Muscle layer of colon (tissue), 2 donors: ENCODE results near the gene TMEM229B.
"Not testable (repeated sequence)": the region's sequence is repeated elsewhere in the genome, so short reads cannot be mapped to it uniquely, and the experiment has no call there.

ENCODE experiments used
- H3K27ac ChIP-seq: one replicate; pipeline ENCODE4 v1.7.0; 2013; ENCODE audit warnings: low read depth, mild to moderate bottlenecking, low read length, moderate library complexity
- H3K27me3 ChIP-seq, 2 donors: one replicate each; pipeline ENCODE4 v1.7.0; 2013; ENCODE audit warnings: low read length in 2 of 2, mild to moderate bottlenecking in 2 of 2; ENCODE audit not compliant: insufficient read depth in 2 of 2, control insufficient read depth in 1 of 2
- H3K36me3 ChIP-seq: one replicate; pipeline ENCODE4 v1.7.0; 2013; ENCODE audit warnings: mild to moderate bottlenecking, low read length; ENCODE audit not compliant: insufficient read depth
- H3K4me1 ChIP-seq: one replicate; pipeline ENCODE4 v1.7.0; 2013; ENCODE audit warnings: mild to moderate bottlenecking, low read length; ENCODE audit not compliant: insufficient read depth
- H3K4me3 ChIP-seq, 2 donors: one replicate each; pipeline ENCODE4 v1.7.0; 2013; ENCODE audit warnings: low read length in 2 of 2, low read depth in 1 of 2, mild to moderate bottlenecking in 1 of 2, moderate library complexity in 1 of 2
- H3K9ac ChIP-seq: one replicate; pipeline ENCODE4 v1.7.0; 2013; ENCODE audit warnings: low read length
- H3K9me3 ChIP-seq: one replicate; pipeline ENCODE4 v1.7.0; 2013; ENCODE audit warnings: mild to moderate bottlenecking, low read length
- donor health status: abdominal sarcoma.
- donor health status: Adenocarcinoma of cecum.

The TMEM229B gene

DNA sequence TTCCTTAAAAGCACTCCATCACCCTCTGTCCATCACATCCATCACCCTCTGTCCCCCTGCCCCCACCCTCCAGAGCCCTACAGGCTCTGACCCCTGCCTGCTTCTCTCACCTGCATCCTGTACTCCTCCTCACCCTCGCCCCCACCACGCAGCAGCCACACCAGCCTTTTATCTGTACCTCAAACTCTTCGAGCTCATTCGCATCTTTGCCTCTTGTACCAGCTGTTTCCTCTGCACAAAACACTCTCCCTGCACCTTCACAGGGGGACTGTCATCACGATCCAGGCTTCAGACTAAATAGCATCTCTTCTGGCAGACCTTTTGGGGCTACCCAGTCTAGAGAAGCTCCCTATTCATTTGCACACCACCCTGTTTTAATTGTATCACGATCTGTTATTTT lies 24.1 kb downstream of the TMEM229B start:
- no peaks in the 10 kb centered on the region for H3K36me3 ChIP-seq
- H3K9me3 ChIP-seq = no peaks in the 10 kb centered on the region
- peaks cover 0 to 3% of the 10 kb centered on the region in 2 donors for H3K27me3 ChIP-seq
- H3K27ac ChIP-seq = no peak overlapping the region
- H3K4me3 ChIP-seq = no peak overlapping the region
- H3K9ac ChIP-seq = no peak overlapping the region
- H3K4me1 ChIP-seq = no peaks in the 10 kb centered on the region

DNA sequence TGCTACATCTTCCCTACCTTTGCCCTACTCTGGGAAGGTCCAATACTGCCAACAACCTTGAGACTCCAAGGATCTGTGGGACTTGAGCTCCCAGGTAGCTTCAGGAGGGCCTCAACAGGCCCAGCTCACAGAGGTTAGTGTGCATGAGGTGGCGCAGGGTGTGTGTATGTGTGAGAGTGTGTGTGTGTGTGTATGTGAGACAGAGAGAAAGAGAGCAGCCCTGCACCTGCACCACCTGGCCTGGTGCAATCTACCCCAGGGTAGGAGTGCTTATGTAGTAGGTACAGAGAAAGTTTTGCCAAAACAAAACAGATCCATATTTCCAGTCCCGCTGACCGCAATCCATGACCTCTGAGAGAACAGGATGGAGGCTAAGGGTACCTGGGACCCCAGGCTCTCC lies 24.6 kb downstream of the TMEM229B start:
- H3K9ac ChIP-seq = no peak overlapping the region
- H3K4me3 ChIP-seq = no peak overlapping the region
- H3K36me3 ChIP-seq = no peaks in the 10 kb centered on the region
- H3K9me3 ChIP-seq = no peaks in the 10 kb centered on the region
- H3K27me3 ChIP-seq = peaks cover 0 to 3% of the 10 kb centered on the region in 2 donors
- H3K27ac ChIP-seq = no peak overlapping the region
- H3K4me1 ChIP-seq = no peaks in the 10 kb centered on the region

- Histone ChIP-seq H3K9me3 (no peaks in the 10 kb centered on the region), H3K9ac (no peak overlapping the region), H3K4me3 (no peak overlapping the region), H3K4me1 (no peaks in the 10 kb centered on the region), H3K36me3 (no peaks in the 10 kb centered on the region), H3K27me3 (peaks cover 0 to 3% of the 10 kb centered on the region in 2 donors), H3K27ac (no peak overlapping the region)
Measured at GRCh38 chr14:67461996-67462395, 26.5 kb downstream of the TMEM229B start.

GRCh38 chr14:67461341-67461985 lies 27.1 kb downstream of the TMEM229B start:
- no peak overlapping the region for H3K9ac ChIP-seq
- peaks cover 0 to 3% of the 10 kb centered on the region in 2 donors for H3K27me3 ChIP-seq
- no peaks in the 10 kb centered on the region for H3K9me3 ChIP-seq
- no peaks in the 10 kb centered on the region for H3K4me1 ChIP-seq
- H3K36me3 ChIP-seq = no peaks in the 10 kb centered on the region
- H3K27ac ChIP-seq = no peak overlapping the region
- no peak overlapping the region for H3K4me3 ChIP-seq

- Histone ChIP-seq H3K27me3 (peaks cover 0 to 3% of the 10 kb centered on the region in 2 donors), H3K9me3 (no peaks in the 10 kb centered on the region), H3K36me3 (no peaks in the 10 kb centered on the region), H3K27ac (no peak overlapping the region), H3K9ac (no peak overlapping the region), H3K4me1 (no peaks in the 10 kb centered on the region), H3K4me3 (no peak overlapping the region)
Measured at GRCh38 chr14:67459336-67459735, 29.2 kb downstream of the TMEM229B start.

DNA sequence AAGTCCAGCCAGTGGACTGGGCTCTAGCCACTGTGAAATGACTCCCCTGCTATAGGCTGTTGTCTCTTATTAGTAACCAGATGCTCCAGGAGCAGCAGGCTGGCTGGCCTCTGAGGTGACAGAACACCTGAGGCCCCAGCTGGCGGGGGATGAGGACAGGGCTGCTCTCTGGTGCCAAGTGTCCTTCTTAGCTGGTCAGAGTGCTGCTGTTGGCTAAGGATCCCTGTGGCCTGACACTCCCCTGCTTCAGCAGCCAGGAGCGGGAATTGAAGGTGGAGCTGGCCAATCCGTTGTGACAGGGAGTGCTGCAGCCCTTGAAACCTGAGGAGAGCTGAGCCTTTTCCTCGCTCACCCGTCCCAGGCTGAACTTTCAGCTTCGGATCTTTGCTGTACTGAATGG lies 30.7 kb downstream of the TMEM229B start:
- Histone ChIP-seq H3K9ac (no peak overlapping the region), H3K4me1 (no peaks in the 10 kb centered on the region), H3K27ac (no peak overlapping the region)

DNA sequence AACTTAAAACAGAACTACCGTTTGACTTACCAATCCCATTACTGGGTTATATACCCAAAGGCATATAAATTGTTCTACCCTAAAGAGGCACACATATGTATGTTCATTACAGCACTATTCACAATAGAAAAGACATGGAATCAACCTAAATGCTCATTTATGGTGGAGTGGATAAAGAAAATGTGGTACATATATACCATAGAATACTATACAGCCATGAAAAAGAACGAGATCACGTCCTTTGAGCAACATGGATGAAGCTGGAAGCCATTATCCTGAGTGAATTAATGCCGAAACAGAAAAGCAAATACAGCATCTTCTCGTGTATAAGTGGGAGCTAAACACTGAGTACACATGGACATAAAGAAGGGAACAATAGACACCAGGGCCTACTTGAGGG lies 31.8 kb downstream of the TMEM229B start:
- no peak overlapping the region for H3K27ac ChIP-seq
- H3K36me3 ChIP-seq = no peaks in the 10 kb centered on the region
- H3K9ac ChIP-seq = no peak overlapping the region
- H3K4me3 ChIP-seq = no peak overlapping the region
- H3K9me3 ChIP-seq = no peaks in the 10 kb centered on the region
- peaks cover 0 to 3% of the 10 kb centered on the region in 2 donors for H3K27me3 ChIP-seq
- no peaks in the 10 kb centered on the region for H3K4me1 ChIP-seq

More for the DNA sequence above, 30.7 kb downstream of the TMEM229B start:
- Histone ChIP-seq H3K27me3 (peaks cover 0 to 3% of the 10 kb centered on the region in 2 donors), H3K4me3 (no peak overlapping the region), H3K36me3 (no peaks in the 10 kb centered on the region), H3K9me3 (no peaks in the 10 kb centered on the region)

DNA sequence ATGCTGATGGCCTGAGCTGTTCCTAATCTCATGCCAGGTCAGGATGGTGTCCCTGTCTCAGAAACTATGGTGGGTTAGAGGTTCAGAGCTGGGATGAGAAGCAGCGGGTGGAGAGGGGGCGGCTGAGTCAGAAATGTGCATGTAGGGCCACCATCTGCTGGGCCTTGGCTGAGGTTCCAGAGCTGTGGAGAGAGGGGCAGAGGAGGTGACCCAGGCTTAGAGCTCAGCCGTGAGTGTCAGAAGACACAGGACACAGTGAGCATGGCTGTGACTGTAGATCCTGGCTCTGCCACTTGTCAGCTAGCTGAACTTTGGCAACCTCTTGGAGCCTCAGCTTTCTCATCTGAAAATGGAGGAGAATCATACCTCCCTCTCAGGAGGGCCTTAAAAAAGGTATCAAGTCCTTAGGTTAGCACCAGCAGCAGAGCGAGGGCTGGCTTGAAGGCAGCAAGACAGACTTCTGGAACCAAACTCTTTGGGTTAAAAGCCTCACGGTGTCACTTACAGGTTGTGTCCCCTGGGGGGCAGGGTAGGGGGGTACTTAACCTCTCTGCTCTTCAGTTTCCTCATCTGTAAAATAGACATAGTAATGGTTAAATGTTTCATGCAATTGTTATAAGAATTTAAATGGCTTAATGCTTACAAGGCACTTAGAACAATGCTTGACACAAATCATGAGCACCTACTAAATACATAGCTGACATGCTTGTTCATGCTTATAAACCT lies 34.8 kb downstream of the TMEM229B start:
- Histone ChIP-seq H3K36me3 (no peaks in the 10 kb centered on the region), H3K9ac (no peak overlapping the region), H3K27ac (no peak overlapping the region)

GRCh38 chr14:67451667-67452066 lies 36.9 kb downstream of the TMEM229B start:
- not testable (repeated sequence) for H3K36me3 ChIP-seq, H3K9ac ChIP-seq, H3K9me3 ChIP-seq, H3K27ac ChIP-seq, H3K27me3 ChIP-seq, H3K4me3 ChIP-seq, H3K4me1 ChIP-seq

More for the DNA sequence above, 34.8 kb downstream of the TMEM229B start:
- no peak overlapping the region for H3K4me3 ChIP-seq
- no peaks in the 10 kb centered on the region for H3K27me3 ChIP-seq
- H3K4me1 ChIP-seq = no peaks in the 10 kb centered on the region
- H3K9me3 ChIP-seq = no peaks in the 10 kb centered on the region

GRCh38 chr14:67449096-67449495 lies 39.4 kb downstream of the TMEM229B start:
- Histone ChIP-seq H3K36me3 (no peaks in the 10 kb centered on the region), H3K9me3 (no peaks in the 10 kb centered on the region), H3K9ac (no peak overlapping the region), H3K4me1 (peaks cover 10% of the 10 kb centered on the region), H3K27me3 (no peaks in the 10 kb centered on the region), H3K4me3 (no peak overlapping the region), H3K27ac (no peak overlapping the region)

DNA sequence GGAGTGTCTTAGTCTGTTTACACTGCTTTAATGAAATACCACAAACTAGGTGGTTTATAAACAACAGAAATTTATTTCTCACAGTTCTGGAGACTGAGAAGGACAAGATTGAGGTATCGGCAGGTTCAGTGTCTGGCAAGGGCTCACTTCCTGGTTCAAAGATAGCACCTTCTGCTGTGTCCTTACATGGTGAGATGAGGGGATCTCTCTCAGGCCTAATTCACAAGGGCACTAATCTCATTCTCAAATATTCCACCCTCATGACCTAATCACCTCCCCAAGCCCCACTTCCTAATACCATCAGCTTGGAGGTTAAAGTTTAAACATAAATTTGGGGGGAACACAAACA lies 41.5 kb downstream of the TMEM229B start:
- no peaks in the 10 kb centered on the region for H3K36me3 ChIP-seq
- H3K9me3 ChIP-seq = no peaks in the 10 kb centered on the region
- peaks cover 10% of the 10 kb centered on the region for H3K4me1 ChIP-seq
- H3K27ac ChIP-seq = no peak overlapping the region
- no peaks in the 10 kb centered on the region for H3K27me3 ChIP-seq
- no peak overlapping the region for H3K9ac ChIP-seq
- no peak overlapping the region for H3K4me3 ChIP-seq
